HEK293T (cell line): Measurements from ENCODE around the gene CNOT1.

Experiments
- CTBP1 ChIP-seq: fragments of 450-650 bp; IDR thresholded peaks from 2 replicates; pipeline ENCODE4 v1.6.1; 2016; ENCODE audit warnings: borderline replicate concordance
- ELF4 ChIP-seq: fragments of 450-650 bp; IDR thresholded peaks from 2 replicates; pipeline ENCODE4 v1.6.1; 2017; ENCODE audit warnings: antibody characterized with exemption
- FOXA1 ChIP-seq: fragments of 450-650 bp; IDR thresholded peaks from 2 replicates; pipeline ENCODE4 v1.6.1; 2016; ENCODE audit warnings: mild to moderate bottlenecking
- LEF1 ChIP-seq: fragments of 450-650 bp; IDR thresholded peaks from 2 replicates; pipeline ENCODE4 v1.6.1; 2017; ENCODE audit warnings: mild to moderate bottlenecking, borderline replicate concordance
- NFRKB ChIP-seq: fragments of 450-650 bp; IDR thresholded peaks from 2 replicates; pipeline ENCODE4 v1.6.1; 2016; ENCODE audit warnings: mild to moderate bottlenecking, moderate library complexity
- SUZ12 ChIP-seq: fragments of 450-650 bp; IDR thresholded peaks from 2 replicates; pipeline ENCODE4 v1.6.1; 2016; ENCODE audit warnings: mild to moderate bottlenecking
- TARDBP ChIP-seq: fragments of 450-650 bp; IDR thresholded peaks from 2 replicates; pipeline ENCODE4 v1.6.1; 2016

DNA sequence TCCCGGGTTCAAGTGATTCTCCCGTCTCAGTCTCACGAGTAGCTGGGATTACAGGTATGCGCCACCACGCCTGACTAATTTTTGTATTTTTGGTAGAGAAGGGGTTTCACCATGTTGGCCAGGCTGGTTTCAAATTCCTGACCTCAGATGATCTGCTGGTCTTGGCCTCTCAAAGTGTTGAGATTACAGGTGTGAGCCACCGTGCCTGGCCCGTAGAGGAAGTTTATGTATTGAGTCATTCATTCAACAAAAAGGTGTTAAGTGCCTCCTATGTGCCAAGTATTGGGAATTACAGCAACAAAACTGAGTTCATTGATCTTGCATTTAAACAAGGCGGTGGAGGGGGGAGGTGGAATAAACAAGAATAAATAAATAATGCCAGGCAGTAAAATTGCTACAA is 10.2 kb upstream of the CNOT1 start:
- TF ChIP-seq LEF1 (no peak), TARDBP (no peak), CTBP1 (no peak), ELF4 (no peak), NFRKB (no peak), SUZ12 (no peak), FOXA1 (no peak)
